GM21367 (cell line): ENCODE data around the gene DNAJC3.
A peak's percentile ranks its signal among the peaks of the same experiment; 100 is the strongest.
"Not testable (repeated sequence)": the region's sequence is repeated elsewhere in the genome, so short reads cannot be mapped to it uniquely, and the experiment has no call there.

Experiments used
- ATAC-seq: cut with Tn5 transposase; IDR thresholded peaks from one replicate; pipeline ENCODE4 v1.9.1; 2021; ENCODE audit not compliant: unreplicated experiment

The DNAJC3 gene

GRCh38 chr13:95667235-95667634 is 9.7 kb upstream of the DNAJC3 start:
- not testable (repeated sequence) for ATAC-seq

- ATAC-seq = no peak
Measured at GRCh38 chr13:95671597-95671996, 5.3 kb upstream of the DNAJC3 start.

DNA sequence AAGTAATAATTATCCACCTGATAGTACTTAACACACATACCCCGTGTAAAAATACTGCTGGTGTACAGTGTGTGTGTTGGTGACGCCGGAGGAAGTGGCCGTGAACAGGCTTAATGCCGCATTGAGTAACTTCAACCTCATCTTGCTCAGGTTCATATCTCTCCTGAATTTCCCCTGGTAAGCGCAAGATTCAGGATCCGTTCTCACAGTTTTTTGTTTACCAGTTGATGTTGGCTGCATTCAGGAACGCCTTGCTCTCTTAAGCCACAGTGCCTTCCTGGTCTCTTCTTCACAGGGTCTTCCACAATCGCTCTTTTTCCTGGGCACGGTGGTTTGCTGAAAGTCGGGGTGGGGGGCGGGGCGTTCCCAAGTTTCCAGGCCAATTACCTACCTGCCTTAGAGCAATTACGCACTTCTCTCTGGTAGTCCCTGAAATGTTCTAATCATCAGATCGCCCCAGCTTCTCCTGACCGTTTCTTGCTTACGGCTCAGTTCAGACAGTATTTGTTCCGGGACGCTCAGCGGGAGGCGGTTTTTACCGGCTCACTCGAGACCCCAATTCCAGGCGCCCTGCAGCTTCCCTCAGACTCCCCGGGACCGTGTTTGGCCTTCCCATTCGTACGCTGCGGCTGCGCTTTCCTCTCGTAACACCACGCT is 706 bp upstream of the DNAJC3 start:
- ATAC-seq = no peak

DNA sequence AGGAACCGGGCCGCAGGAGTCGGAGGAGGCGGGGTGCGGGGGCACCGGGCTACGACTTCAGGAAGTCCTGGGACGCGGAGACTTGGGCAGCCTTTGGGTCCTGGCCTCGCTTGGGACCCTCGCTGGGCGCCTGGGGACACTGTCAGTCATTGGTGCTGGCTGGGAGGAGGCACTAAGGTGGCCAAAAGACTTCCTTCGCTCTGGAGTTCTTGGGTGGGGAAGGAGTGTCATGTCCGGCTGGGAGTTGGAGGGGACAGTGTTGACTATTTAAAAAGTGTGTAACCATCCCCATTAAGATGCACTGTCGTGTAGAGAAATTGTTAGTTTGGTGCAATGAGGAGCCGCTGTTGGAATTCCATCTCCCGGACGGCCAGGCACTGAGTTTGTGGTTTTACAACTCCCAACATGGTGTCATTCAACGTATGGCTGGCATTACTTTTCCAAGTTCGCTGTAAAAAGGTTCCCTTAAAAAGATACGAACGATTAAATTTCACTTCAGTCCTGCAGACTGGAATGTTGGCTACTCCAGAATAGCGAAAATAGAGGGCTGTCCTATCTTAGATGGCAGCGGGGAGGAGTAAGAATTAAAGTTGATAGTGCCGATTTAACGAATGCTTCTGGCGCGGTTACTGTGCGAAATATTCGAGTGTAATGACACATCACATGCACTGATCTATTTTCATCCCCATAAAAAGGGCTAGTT is 776 bp downstream of the DNAJC3 start:
- ATAC-seq = no peak

DNA sequence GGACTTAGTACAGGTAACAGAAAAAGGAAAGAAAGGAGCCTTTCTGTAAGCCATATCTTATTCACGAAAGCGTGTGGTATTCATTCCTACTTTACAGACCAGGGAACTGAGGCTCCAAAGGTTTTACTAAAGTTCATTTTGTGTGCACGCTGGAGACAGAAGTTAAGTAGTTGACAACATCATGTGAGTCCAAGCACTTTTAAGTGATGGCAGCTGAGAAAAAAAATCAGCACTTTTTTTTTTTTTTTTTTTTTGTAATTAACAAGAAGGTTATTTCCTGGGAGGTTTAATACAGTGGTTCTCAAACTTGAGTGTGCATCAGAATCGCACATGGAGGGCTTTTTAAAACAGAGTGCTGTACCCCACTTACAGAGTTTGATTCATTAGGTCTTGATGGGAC is 2.0 kb downstream of the DNAJC3 start:
- ATAC-seq = no peak

DNA sequence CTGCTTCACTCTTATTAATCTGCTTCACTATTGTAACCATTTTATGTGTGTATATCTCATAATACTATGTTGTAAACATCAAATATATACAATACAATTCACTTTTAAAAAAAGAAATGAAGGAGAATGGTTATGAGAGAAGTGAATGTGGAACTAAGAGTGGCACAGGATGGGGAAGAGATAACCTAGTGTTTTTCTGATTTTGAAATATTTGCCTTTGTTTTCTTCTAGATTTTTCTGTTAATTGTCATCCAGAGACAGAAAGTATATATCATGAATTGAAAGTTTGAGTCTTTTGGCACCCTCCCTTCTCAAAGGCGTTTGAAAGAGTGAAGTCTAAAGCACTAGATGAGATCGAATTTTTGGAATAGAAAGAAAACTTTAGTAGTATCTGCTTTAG is 2.8 kb downstream of the DNAJC3 start:
- no peak for ATAC-seq

DNA sequence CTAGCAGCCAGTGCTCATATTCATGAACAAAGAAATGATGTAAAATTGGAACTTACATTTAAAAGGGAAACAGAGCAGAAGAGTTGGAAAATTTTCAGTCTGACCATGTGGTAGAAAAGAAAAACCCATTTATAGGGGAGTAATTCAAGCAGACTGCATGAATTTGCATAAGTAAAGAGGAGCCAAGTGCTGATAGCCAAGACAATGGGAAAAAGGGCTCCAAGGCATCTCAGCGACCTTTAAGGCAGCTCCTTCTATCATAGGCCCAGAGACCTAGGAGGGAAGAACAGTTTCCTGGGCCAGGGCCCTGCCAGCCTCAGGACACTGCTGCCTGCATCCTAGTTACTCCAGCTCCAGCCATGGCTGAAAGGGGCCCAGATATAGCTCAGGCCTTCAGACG is 7.5 kb downstream of the DNAJC3 start:
- no peak for ATAC-seq

GRCh38 chr13:95684960-95685359 is 8.0 kb downstream of the DNAJC3 start:
- ATAC-seq = not testable (repeated sequence)

DNA sequence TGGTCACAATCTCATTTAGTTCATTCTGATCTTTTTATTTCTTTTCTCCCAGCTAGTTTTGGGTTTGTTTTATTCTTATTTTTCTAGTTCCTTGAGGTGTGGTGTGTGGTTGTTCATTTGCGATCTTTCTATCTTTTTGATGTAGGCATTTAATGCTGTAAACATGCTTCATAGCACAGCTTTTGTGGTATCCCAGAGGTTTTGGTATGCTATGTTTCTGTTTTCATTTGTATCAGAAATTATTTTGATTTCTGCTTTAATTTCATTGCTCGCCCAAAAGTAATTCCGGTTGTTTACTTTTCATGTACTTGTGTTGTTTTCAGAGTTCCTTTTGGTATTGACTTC is 12.6 kb downstream of the DNAJC3 start:
- no peak for ATAC-seq

DNA sequence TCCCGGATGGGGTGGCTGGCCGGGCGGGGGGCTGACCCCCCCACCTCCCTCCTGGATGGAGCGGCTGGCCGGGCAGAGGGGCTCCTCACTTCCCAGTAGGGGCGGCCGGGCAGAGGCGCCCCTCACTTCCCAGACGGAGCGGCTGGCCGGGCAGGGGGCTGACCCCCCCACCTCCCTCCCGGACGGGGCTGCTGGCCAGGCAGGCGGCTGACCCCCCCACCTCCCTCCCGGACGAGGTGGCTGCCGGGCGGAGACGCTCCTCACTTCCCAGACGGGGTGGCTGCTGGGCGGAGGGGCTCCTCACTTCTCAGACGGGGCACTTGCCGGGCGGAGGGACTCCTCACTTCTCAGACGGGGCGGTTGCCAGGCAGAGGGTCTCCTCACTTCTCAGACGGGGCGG is 14.0 kb downstream of the DNAJC3 start:
- not testable (repeated sequence) for ATAC-seq

DNA sequence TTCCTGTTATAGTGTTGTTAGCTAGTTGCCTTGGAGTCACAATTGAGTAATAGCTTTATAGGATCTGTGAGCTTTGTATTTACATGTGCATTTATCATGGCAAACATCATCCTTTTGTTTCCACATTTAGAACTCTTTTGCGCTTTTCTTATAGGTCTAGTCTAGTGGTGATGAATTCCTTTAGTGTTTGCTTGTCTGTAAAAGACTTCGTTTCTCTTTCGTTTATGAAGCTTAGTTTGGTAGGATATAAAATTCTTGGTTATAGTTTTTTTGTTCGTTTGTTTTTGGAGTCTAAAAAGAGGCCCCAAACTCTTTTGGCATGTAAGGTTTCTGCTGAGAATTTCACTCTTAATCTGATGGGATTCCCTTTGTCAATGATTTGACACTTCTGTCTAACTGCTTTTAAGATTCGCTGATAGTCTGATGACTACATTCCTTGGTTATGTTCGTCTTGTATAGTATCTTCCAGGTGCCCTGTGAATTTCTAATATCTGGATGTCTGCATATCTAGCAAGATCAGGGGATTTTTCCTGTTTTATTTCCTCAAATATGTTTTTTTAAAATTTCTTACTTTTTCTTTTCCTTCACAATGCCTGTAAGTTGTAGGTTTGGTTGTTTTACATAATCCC is 20.2 kb downstream of the DNAJC3 start:
- no peak for ATAC-seq

DNA sequence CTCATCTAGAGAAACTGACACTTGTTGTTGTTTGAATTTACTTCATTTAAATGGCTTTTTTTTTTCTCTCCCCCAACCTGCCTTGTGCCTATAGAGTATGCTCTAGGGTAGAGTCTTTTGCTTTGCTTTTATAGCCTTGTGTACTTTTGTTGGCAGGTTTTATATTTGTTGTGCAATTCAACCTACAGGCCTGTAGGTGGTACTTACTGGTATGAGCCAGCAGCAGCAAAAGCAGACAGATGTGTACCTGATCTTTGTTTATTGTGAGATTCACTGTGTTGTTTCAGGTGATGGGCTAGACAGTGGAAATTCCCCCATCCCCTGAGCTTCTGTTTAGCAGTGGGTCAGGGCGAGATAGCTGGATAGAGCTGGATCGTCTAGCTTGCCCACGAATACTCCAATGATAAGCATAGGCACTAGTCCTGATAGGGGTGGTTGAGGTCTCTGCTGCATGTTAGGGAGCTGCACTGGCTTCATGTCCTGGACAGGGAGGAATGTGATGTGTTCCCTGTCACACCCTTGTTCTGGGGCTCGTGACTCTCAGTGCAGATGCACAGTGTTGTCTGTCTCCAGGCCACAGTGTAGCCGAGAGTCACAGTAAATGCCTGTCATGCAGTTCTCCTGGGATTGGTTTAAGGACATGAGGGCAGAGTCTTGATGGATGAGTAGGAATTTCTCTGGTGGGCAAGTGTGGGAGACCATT is 21.3 kb downstream of the DNAJC3 start:
- no peak for ATAC-seq

GRCh38 chr13:95703576-95703975 is 26.6 kb downstream of the DNAJC3 start:
- no peak for ATAC-seq

DNA sequence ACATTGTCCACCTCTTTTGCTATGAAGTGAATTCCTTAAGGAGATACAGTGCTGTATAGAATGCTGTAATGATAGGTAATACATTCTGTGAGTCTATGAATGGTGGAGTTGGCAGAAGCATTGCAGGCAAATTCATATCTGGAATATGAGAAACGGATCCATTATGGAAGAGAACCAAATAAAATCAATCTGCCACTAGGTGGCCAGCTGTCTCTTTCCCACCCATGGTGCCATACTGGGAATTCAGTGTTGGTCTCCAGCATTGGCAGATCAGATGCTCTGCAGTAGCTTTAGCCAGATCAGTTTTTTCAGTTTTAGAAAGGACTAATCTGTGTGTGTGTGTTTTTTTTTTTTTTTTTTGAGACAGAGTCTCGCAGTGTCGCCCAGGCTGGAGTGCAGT is 27.6 kb downstream of the DNAJC3 start:
- no peak for ATAC-seq

- no peak for ATAC-seq
Measured at GRCh38 chr13:95706356-95706755, 29.4 kb downstream of the DNAJC3 start.

DNA sequence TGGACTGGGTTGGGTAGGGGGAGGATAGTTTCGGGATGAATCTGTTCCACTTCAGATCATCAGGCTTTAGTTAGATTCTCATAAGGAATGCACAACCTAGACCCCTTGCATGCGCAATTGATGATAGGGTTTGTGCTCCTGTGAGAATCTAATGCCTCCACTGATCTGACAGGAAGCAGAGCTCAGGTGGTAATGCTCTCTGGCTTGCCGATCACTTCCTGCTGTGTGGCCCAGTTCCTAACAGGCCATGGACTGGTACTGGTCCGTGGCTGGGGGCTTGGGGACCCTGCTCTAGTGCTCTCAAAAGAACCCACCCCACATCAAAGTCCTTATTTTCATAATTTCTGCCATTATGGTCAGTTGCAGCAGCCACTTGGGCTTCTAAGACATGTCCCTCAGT is 30.1 kb downstream of the DNAJC3 start:
- no peak for ATAC-seq

- ATAC-seq = peak; percentile 43
Measured at GRCh38 chr13:95707442-95708390, 30.8 kb downstream of the DNAJC3 start.

GRCh38 chr13:95708391-95708774 is 31.4 kb downstream of the DNAJC3 start:
- ATAC-seq = no peak

GRCh38 chr13:95708811-95709500 is 32.0 kb downstream of the DNAJC3 start:
- no peak for ATAC-seq

GRCh38 chr13:95710313-95710712 is 33.4 kb downstream of the DNAJC3 start:
- ATAC-seq = no peak
